Left ventricle myocardium inferior (tissue), 1 donor: ENCODE data around the gene NSG1. TPM values are rescaled to one million over a fixed set of nuclear protein-coding genes. Genes with fewer than 3 reads are reported as not detected.

Experiments used
- DNase-seq: peaks from one replicate; pipeline ENCODE4 v3.0.0-alpha.2; 2020
- H3K27ac ChIP-seq: fragments of 200-600 bp; replicated peaks from 2 replicates; pipeline ENCODE4 v1.8.0; 2021
- H3K27me3 ChIP-seq: fragments of 200-600 bp; 2 replicates; pipeline ENCODE4 v1.8.0; 2021; ENCODE audit warnings: low read depth
- H3K36me3 ChIP-seq: fragments of 200-600 bp; 2 replicates; pipeline ENCODE4 v1.8.0; 2021
- H3K4me1 ChIP-seq: fragments of 200-600 bp; 2 replicates; pipeline ENCODE4 v1.8.0; 2021
- H3K4me3 ChIP-seq: fragments of 200-600 bp; 2 replicates; pipeline ENCODE4 v1.8.0; 2021; ENCODE audit warnings: mild to moderate bottlenecking, moderate library complexity
- H3K9me3 ChIP-seq: fragments of 200-600 bp; replicated peaks from 2 replicates; pipeline ENCODE4 v1.8.0; 2021
- CTCF ChIP-seq: fragments of 200-600 bp; IDR thresholded peaks from 2 replicates; pipeline ENCODE4 v1.8.0; 2021; ENCODE audit warnings: antibody characterized with exemption, mild to moderate bottlenecking, borderline replicate concordance
- intact Hi-C: fragments of 100-400 bp; cut with micrococcal nuclease; formaldehyde crosslinking; loops from one replicate; pipeline ENCODE4 v1.11.0; 2022
- long read RNA-seq: library from polyadenylated mRNA; unstranded; transcript quantifications from one replicate; pipeline ENCODE4 v2.0.0, GENCODE V29; 2021
- total RNA-seq: library from RNA; stranded (reverse); fragmentation: NEBNext Ultra II Directional; extraction: Animal tissue kit (Norgen Biotek cat#: 25700); gene quantifications from one replicate; pipeline ENCODE4 v1.2.1, GENCODE V29; 2021
- donor health status: DM: no; HTN: yes; CAD: no; lungs with severe emphysema.

NSG1 gene
- 14.3 TPM for total RNA-seq
- long read RNA-seq, partial matches to known transcripts: 19 of 22 reads
- long read RNA-seq, other reads (novel, unspliced or antisense): 2 of 22 reads

- Histone ChIP-seq H3K27ac (no peak within 1 kb of the TSS), H3K4me3 (peak within 1 kb of the TSS; percentile 71), H3K36me3 (no peaks in the 10 kb centered on the region), H3K9me3 (no peaks in the 10 kb centered on the region), H3K27me3 (peaks cover 79% of the 10 kb centered on the region), H3K4me1 (peaks cover 42% of the 10 kb centered on the region)
- no peak for TF ChIP-seq CTCF
- intact Hi-C loops: no loop called here
- peak; percentile 29 for DNase-seq
These were observed at the start of gene NSG1 for GRCh38 chr4:4386736-4387392. NSG1 (plus strand) TSS chr4:4387102; CDS start chr4:4387630, 528 bp downstream.

- H3K9me3 ChIP-seq: no peaks in the 10 kb centered on the region
- no peaks in the 10 kb centered on the region for H3K36me3 ChIP-seq
- no peak for TF ChIP-seq CTCF
- intact Hi-C loops: no loop called here
- peaks cover 12% of the 10 kb centered on the region for H3K4me1 ChIP-seq
- H3K27me3 ChIP-seq: peaks cover 22% of the 10 kb centered on the region
- DNase-seq: no peak
- no peak overlapping the region for H3K27ac ChIP-seq
- no peak overlapping the region for H3K4me3 ChIP-seq
These were observed 48.5 kb upstream of the NSG1 start for GRCh38 chr4:4338210-4339001.

GRCh38 chr4:4339504-4340085 lies 47.3 kb upstream of the NSG1 start:
- intact Hi-C loops: no loop called here
- Histone ChIP-seq H3K36me3 (no peaks in the 10 kb centered on the region), H3K27me3 (peaks cover 24% of the 10 kb centered on the region), H3K27ac (no peak overlapping the region), H3K9me3 (no peaks in the 10 kb centered on the region), H3K4me3 (no peak overlapping the region), H3K4me1 (peaks cover 12% of the 10 kb centered on the region)
- no peak for DNase-seq
- TF ChIP-seq CTCF: no peak

- TF ChIP-seq CTCF: no peak
These were observed 44.8 kb upstream of the NSG1 start for GRCh38 chr4:4341861-4342650.

GRCh38 chr4:4343038-4343437 lies 43.9 kb upstream of the NSG1 start:
- H3K4me1 ChIP-seq: peaks cover 12% of the 10 kb centered on the region
- TF ChIP-seq CTCF: no peak
- H3K9me3 ChIP-seq: no peaks in the 10 kb centered on the region
- peaks cover 29% of the 10 kb centered on the region for H3K27me3 ChIP-seq
- no peak for DNase-seq
- intact Hi-C loops: no loop called here
- no peak overlapping the region for H3K27ac ChIP-seq
- no peaks in the 10 kb centered on the region for H3K36me3 ChIP-seq
- no peak overlapping the region for H3K4me3 ChIP-seq

More at GRCh38 chr4:4341861-4342650, 44.8 kb upstream of the NSG1 start:
- intact Hi-C loops: no loop called here
- Histone ChIP-seq H3K27me3 (peaks cover 33% of the 10 kb centered on the region), H3K4me1 (peaks cover 12% of the 10 kb centered on the region), H3K4me3 (no peak overlapping the region), H3K9me3 (no peaks in the 10 kb centered on the region), H3K36me3 (no peaks in the 10 kb centered on the region), H3K27ac (no peak overlapping the region)
- no peak for DNase-seq
